MM.1S (cell line): ENCODE results near the gene GMIP.
"Not testable (repeated sequence)": the region's sequence is repeated elsewhere in the genome, so short reads cannot be mapped to it uniquely, and the experiment has no call there.

Experiments
- DNase-seq: peaks from one replicate; pipeline ENCODE4 v3.0.0-alpha.2; 2015
- H2AFZ ChIP-seq: fragments of 300-600 bp; sonication (generic); 2 replicates; pipeline ENCODE4 v1.6.0; 2016; ENCODE audit warnings: antibody characterized with exemption, low read length
- H3F3A ChIP-seq: fragments of 300-600 bp; sonication (generic); 2 replicates; pipeline ENCODE4 v1.6.1; 2016; ENCODE audit warnings: mild to moderate bottlenecking, antibody characterized with exemption, low read length, moderate library complexity, mixed read lengths; ENCODE audit not compliant: insufficient read depth
- H3K27ac ChIP-seq: fragments of 300-600 bp; sonication (generic); 2 replicates; pipeline ENCODE4 v1.5.1; 2016; ENCODE audit warnings: mild to moderate bottlenecking, low read length
- H3K27me3 ChIP-seq: fragments of 300-600 bp; sonication (generic); replicated peaks from 2 replicates; pipeline ENCODE4 v1.6.0; 2016; ENCODE audit warnings: low read length; ENCODE audit not compliant: insufficient read depth
- H3K36me3 ChIP-seq: fragments of 300-600 bp; sonication (generic); replicated peaks from 2 replicates; pipeline ENCODE4 v1.6.1; 2016; ENCODE audit warnings: mild to moderate bottlenecking, low read length, mixed read lengths; ENCODE audit not compliant: insufficient read depth
- H3K4me1 ChIP-seq: fragments of 300-600 bp; sonication (generic); 2 replicates; pipeline ENCODE4 v1.6.1; 2016; ENCODE audit warnings: low read length, mixed read lengths
- H3K4me2 ChIP-seq: fragments of 300-600 bp; sonication (generic); 2 replicates; pipeline ENCODE4 v1.6.0; 2016; ENCODE audit warnings: low read depth, low read length
- H3K4me3 ChIP-seq: fragments of 300-600 bp; sonication (generic); 2 replicates; pipeline ENCODE4 v1.5.1; 2016; ENCODE audit warnings: low read length, mixed read lengths
- H3K79me2 ChIP-seq: fragments of 300-600 bp; sonication (generic); 2 replicates; pipeline ENCODE4 v1.6.1; 2016; ENCODE audit warnings: mixed run types, low read length, mixed read lengths
- H3K9ac ChIP-seq: fragments of 300-600 bp; sonication (generic); 2 replicates; pipeline ENCODE4 v1.6.1; 2016; ENCODE audit warnings: low read length, mixed read lengths
- H3K9me2 ChIP-seq: fragments of 300-600 bp; sonication (generic); replicated peaks from 2 replicates; pipeline ENCODE4 v1.6.1; 2016; ENCODE audit warnings: mild to moderate bottlenecking, low read length, mixed read lengths; ENCODE audit not compliant: insufficient read depth
- H3K9me3 ChIP-seq: fragments of 300-600 bp; sonication (generic); replicated peaks from 2 replicates; pipeline ENCODE4 v1.6.1; 2016; ENCODE audit warnings: mild to moderate bottlenecking, low read length, mixed read lengths; ENCODE audit not compliant: insufficient read depth
- H4K20me1 ChIP-seq: fragments of 300-600 bp; sonication (generic); 2 replicates; pipeline ENCODE4 v1.6.1; 2016; ENCODE audit warnings: mild to moderate bottlenecking, low read length, moderate library complexity, mixed read lengths; ENCODE audit not compliant: insufficient read depth
- EZH2 ChIP-seq: fragments of 300-600 bp; sonication (generic); optimal IDR thresholded peaks from 2 replicates; pipeline ENCODE3; 2017; ENCODE audit warnings: low read depth, mild to moderate bottlenecking, antibody characterized with exemption, low read length, mixed read lengths
- EZH2phosphoT487 ChIP-seq: fragments of 300-600 bp; sonication (generic); IDR thresholded peaks from 2 replicates; pipeline ENCODE4 v1.6.1; 2018; ENCODE audit warnings: antibody characterized with exemption, low read length
- TF ChIP-seq, protein P1 (sequence below): fragments of 300-600 bp; sonication (generic); IDR thresholded peaks from 2 replicates; pipeline ENCODE4 v1.5.1; 2016; ENCODE audit warnings: antibody characterized with exemption, low read length, mixed read lengths

Gene GMIP

DNA sequence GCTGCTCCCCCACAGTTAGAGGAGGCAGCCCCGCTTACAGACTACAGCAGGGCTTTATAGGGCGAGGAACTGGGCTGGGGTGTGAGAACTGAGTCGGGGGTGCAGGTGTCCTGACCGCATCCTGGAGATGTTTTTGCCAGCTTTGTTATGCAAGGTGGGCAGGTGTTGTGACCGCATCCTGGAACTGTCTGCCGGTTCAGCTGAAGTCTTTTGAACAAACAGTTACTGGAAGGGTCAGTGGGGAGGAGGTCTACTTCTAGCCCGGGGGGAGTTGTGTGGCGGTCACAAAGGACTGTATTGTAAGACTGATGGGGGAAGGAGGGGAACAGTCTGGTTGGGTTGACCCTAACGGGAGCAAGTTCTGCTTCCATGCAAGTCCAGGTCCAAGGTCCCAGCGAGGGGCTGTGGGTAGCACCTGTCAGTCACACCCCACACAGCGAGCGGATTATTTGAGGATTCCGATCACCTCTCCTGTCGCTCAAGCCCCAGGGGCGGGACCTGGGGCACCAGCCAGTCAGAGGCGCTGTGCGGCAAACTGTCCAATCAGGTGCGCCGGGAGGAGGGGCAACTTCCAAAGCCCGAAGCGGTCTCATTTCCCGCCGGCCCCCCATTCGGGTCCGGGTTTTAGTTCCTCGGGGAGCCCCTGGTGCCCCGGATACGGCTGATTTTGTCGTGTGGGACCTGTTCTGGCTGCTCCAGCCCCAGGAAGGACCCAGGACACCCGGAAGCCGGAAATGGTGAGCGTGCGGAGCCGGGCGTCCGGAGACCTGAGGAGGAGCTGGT is 25.0 kb upstream of the GMIP start, which contains the start of gene ZNF101:
ZNF101 (plus strand) TSS at position 610 of the 783 bp plus-strand sequence; CDS start at position 735, 125 bp downstream.
- Histone ChIP-seq H2AFZ (peak within 1 kb of the TSS; percentile 96), H3K27ac (peak within 1 kb of the TSS; percentile 87), H3K4me2 (peak within 1 kb of the TSS; percentile 85), H3K9ac (peak within 1 kb of the TSS; percentile 86), H3K9me3 (no peaks in the 10 kb centered on the region), H3F3A (peaks cover 13% of the 10 kb centered on the region), H4K20me1 (no peaks in the 10 kb centered on the region), H3K79me2 (peaks cover 30% of the 10 kb centered on the region), H3K9me2 (no peaks in the 10 kb centered on the region), H3K4me1 (peaks cover 3% of the 10 kb centered on the region; the same call in 1 of the 2 replicates), H3K36me3 (no peaks in the 10 kb centered on the region), H3K4me3 (peak within 1 kb of the TSS; percentile 79), H3K27me3 (no peaks in the 10 kb centered on the region)
- peak; percentile 97 for DNase-seq
- TF ChIP-seq, protein P1, sequence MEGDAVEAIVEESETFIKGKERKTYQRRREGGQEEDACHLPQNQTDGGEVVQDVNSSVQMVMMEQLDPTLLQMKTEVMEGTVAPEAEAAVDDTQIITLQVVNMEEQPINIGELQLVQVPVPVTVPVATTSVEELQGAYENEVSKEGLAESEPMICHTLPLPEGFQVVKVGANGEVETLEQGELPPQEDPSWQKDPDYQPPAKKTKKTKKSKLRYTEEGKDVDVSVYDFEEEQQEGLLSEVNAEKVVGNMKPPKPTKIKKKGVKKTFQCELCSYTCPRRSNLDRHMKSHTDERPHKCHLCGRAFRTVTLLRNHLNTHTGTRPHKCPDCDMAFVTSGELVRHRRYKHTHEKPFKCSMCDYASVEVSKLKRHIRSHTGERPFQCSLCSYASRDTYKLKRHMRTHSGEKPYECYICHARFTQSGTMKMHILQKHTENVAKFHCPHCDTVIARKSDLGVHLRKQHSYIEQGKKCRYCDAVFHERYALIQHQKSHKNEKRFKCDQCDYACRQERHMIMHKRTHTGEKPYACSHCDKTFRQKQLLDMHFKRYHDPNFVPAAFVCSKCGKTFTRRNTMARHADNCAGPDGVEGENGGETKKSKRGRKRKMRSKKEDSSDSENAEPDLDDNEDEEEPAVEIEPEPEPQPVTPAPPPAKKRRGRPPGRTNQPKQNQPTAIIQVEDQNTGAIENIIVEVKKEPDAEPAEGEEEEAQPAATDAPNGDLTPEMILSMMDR: no peak
- TF ChIP-seq EZH2: no peak
- TF ChIP-seq EZH2phosphoT487: no peak

DNA sequence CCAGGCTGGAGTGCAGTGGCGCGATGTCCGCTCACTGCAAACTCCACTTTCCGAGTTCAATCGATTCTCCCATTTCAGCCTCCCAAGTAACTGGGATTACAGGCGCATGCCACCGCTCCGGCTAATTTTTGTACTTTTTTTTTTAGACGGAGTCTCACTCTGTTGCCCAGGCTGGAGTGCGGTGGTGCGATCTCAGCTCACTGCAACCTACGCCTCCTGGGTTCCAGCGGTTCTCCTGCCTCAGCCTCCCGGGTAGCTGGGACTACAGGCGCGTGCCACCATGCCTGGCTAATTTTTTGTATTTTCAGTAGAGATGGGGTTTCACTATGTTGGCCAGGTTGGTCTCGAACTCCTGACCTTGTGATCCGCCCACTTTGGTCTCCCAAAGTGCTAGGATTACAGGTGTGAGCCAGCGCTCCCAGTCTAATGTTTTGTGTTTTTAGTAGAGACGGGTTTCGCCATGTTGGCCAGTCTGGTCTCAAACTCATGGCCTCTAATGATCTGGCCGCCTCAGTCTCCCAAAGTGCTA is 22.0 kb upstream of the GMIP start:
- not testable (repeated sequence) for H3K36me3 ChIP-seq, DNase-seq, H3K9me2 ChIP-seq, H3K4me2 ChIP-seq, H3K9me3 ChIP-seq, H3K27ac ChIP-seq, H3K27me3 ChIP-seq, H3K4me3 ChIP-seq, H2AFZ ChIP-seq, H4K20me1 ChIP-seq, H3K4me1 ChIP-seq, H3K9ac ChIP-seq
- H3F3A ChIP-seq: peaks cover 13% of the 10 kb centered on the region
- peaks cover 43% of the 10 kb centered on the region for H3K79me2 ChIP-seq

DNA sequence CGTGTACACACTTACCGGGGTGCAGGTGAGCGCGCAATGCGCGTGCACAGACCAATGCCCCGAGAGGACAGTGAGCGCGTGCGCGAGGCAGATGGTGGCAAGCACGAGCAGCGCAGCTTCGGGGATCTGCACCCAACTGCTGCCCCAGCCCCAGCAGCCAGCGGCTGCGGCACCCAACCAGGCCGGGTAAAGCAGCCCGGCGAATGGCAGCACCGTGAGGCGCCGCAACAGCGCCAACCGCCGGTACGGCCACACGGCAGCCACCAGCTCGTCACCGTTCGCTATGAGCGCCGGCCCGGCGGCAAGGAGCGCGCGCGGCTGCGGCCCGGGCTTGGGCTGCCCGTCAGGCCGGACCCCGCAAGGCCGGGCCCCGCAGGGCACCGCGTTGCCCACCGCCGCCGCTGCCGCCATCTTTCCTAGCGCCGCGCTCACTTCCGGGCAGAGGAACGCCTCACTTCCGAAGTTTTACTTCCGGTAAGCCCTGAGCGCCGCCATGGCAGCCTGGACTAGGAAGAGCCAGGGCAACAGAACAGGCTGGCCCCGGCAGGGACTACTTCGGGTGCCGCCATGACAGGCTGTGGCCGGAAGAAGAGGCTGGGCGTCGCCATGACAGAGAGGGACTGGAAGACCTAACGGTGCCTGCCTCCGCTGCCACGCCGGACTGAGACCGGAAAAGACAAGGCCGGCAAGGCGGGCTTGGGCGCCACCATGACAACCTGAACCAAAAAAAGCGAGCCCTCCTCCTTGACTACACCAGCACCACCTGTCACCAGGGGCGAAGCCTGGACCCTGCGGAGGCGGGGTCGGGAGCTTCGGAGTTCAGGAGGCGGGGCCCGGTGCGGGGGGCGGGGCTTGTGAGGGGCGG is 20.0 kb upstream of the GMIP start, which contains the start of gene ATP13A1:
ATP13A1 (minus strand) TSS at position 421 of the 865 bp plus-strand sequence; CDS start at position 411, 10 bp downstream.
- peaks cover 5% of the 10 kb centered on the region; the same call in 1 of the 2 replicates for H3K36me3 ChIP-seq
- H3K27ac ChIP-seq: peak within 1 kb of the TSS; percentile 86
- H3K4me1 ChIP-seq: peaks cover 9% of the 10 kb centered on the region; the same call in 1 of the 2 replicates
- no peaks in the 10 kb centered on the region for H4K20me1 ChIP-seq
- H3F3A ChIP-seq: peaks cover 12% of the 10 kb centered on the region
- peak; percentile 94 for DNase-seq
- TF ChIP-seq EZH2phosphoT487: no peak
- TF ChIP-seq, protein P1: peak; percentile 17; the same call in 1 of the 2 replicates
- H2AFZ ChIP-seq: peak within 1 kb of the TSS; percentile 84
- H3K79me2 ChIP-seq: peaks cover 33% of the 10 kb centered on the region
- peak within 1 kb of the TSS; percentile 98 for H3K4me3 ChIP-seq
- no peaks in the 10 kb centered on the region for H3K9me2 ChIP-seq
- peak within 1 kb of the TSS; percentile 94 for H3K9ac ChIP-seq
- peak within 1 kb of the TSS; percentile 97 for H3K4me2 ChIP-seq
- no peaks in the 10 kb centered on the region for H3K27me3 ChIP-seq
- H3K9me3 ChIP-seq: no peaks in the 10 kb centered on the region
